ENCODE data around the gene MRPS16. TPM values are rescaled to one million over a fixed set of nuclear protein-coding genes. Genes with fewer than 3 reads are reported as not detected.
A peak's percentile ranks its signal among the peaks of the same experiment; 100 is the strongest.

The MRPS16 gene
- total RNA-seq, 1 experiment from 2014 or later, result 164 TPM

GRCh38 chr10:73246646-73247508, 5.6 kb downstream of the MRPS16 start, which contains the start of gene DNAJC9:
Gene DNAJC9 (minus strand): TSS chr10:73247255. CDS start chr10:73247189, 66 bp downstream.
- DNase-seq (ENCODE audit: low spot score), result peak; percentile 97
- Histone ChIP-seq H3K4me1 (ENCODE audit: insufficient read depth, low read length, poor library complexity, severe bottlenecking) (peaks cover 25% of the 10 kb centered on the region), H3K36me3 (ENCODE audit: insufficient read depth, low read length, poor library complexity, severe bottlenecking) (peaks cover 67% of the 10 kb centered on the region), H3K27ac (ENCODE audit: low read depth, low read length, poor library complexity, severe bottlenecking) (peak within 1 kb of the TSS; percentile 98), H3K4me3 (ENCODE audit: low read depth, low read length, poor library complexity, severe bottlenecking) (peak within 1 kb of the TSS; percentile 82), H3K27me3 (replicated peaks; ENCODE audit: insufficient read depth, low read depth, low read length, poor library complexity) (no peaks in the 10 kb centered on the region), H3K9me3 (ENCODE audit: low read depth, low read length, poor library complexity, severe bottlenecking) (no peaks in the 10 kb centered on the region)
- ChIA-PET CTCF (no interaction called here), POLR2A (ENCODE audit: low non-redundant PET) (interaction anchor here (0.6 to 0.7 kb wide), 4 partner anchors 11 to 1741 kb away, joined by 3 to 7 read pairs (median 3); no protein-coding TSS in a partner anchor)
- TF ChIP-seq EZH2 (IDR thresholded peaks at IDR 0.05; ENCODE audit: borderline replicate concordance, low read depth, low read length, poor library complexity, severe bottlenecking), result no peak
- TF ChIP-seq CTCF (conservative IDR thresholded peaks at IDR 0.05; ENCODE audit: low read depth, low read length), result no peak
- intact Hi-C loops (cut with micrococcal nuclease; ENCODE audit: unreplicated experiment), result loop anchor here (5.0 kb wide), 1 partner anchor 165 kb away; the partner anchor contains the start of gene ANXA7
- BruUV-seq (replicated peaks), result no TSS peak

- peaks cover 23% of the 10 kb centered on the region for H3K4me1 ChIP-seq (ENCODE audit: insufficient read depth, low read length, poor library complexity, severe bottlenecking)
- no peaks in the 10 kb centered on the region for H3K9me3 ChIP-seq (ENCODE audit: low read depth, low read length, poor library complexity, severe bottlenecking)
- no peaks in the 10 kb centered on the region for H3K27me3 ChIP-seq (replicated peaks; ENCODE audit: insufficient read depth, low read depth, low read length, poor library complexity)
- H3K4me3 ChIP-seq (ENCODE audit: low read depth, low read length, poor library complexity, severe bottlenecking), result peak overlapping the region; percentile 82
- intact Hi-C loops (cut with micrococcal nuclease; ENCODE audit: unreplicated experiment), result loop anchor here (5.0 kb wide), 1 partner anchor 166 kb away; the partner anchor contains the start of gene ANXA7
- ChIA-PET POLR2A (ENCODE audit: low non-redundant PET) (interaction anchor here (0.7 kb wide), 1 partner anchor 166 kb away, joined by 3 read pairs; no protein-coding TSS in a partner anchor), CTCF (no interaction called here)
- DNase-seq (ENCODE audit: low spot score), result no peak
- H3K27ac ChIP-seq (ENCODE audit: low read depth, low read length, poor library complexity, severe bottlenecking), result peak overlapping the region; percentile 98
- TF ChIP-seq CTCF (conservative IDR thresholded peaks at IDR 0.05; ENCODE audit: low read depth, low read length) (no peak), EZH2 (IDR thresholded peaks at IDR 0.05; ENCODE audit: borderline replicate concordance, low read depth, low read length, poor library complexity, severe bottlenecking) (no peak)
- TSS peak; percentile 27 for BruUV-seq (replicated peaks)
- H3K36me3 ChIP-seq (ENCODE audit: insufficient read depth, low read length, poor library complexity, severe bottlenecking), result peaks cover 73% of the 10 kb centered on the region
Measured at GRCh38 chr10:73246322-73246645, 6.2 kb downstream of the MRPS16 start.

- H3K4me1 ChIP-seq (ENCODE audit: insufficient read depth, low read length, poor library complexity, severe bottlenecking), result peaks cover 18% of the 10 kb centered on the region
- no TSS peak for BruUV-seq (replicated peaks)
- intact Hi-C loops (cut with micrococcal nuclease; ENCODE audit: unreplicated experiment), result loop anchor here (5.0 kb wide), 1 partner anchor 167 kb away; the partner anchor contains the start of gene ANXA7
- H3K9me3 ChIP-seq (ENCODE audit: low read depth, low read length, poor library complexity, severe bottlenecking), result no peaks in the 10 kb centered on the region
- peak overlapping the region; percentile 82 for H3K4me3 ChIP-seq (ENCODE audit: low read depth, low read length, poor library complexity, severe bottlenecking)
- peak overlapping the region; percentile 98 for H3K27ac ChIP-seq (ENCODE audit: low read depth, low read length, poor library complexity, severe bottlenecking)
- DNase-seq (ENCODE audit: low spot score), result peak; percentile 23
- H3K27me3 ChIP-seq (replicated peaks; ENCODE audit: insufficient read depth, low read depth, low read length, poor library complexity), result no peaks in the 10 kb centered on the region
- no peak for TF ChIP-seq EZH2 (IDR thresholded peaks at IDR 0.05; ENCODE audit: borderline replicate concordance, low read depth, low read length, poor library complexity, severe bottlenecking)
- TF ChIP-seq CTCF (conservative IDR thresholded peaks at IDR 0.05; ENCODE audit: low read depth, low read length), result no peak
- ChIA-PET POLR2A (ENCODE audit: low non-redundant PET) (interaction anchor here (0.6 kb wide), 1 partner anchor 114 kb away, joined by 15 read pairs; no protein-coding TSS in a partner anchor), CTCF (no interaction called here)
- peaks cover 74% of the 10 kb centered on the region for H3K36me3 ChIP-seq (ENCODE audit: insufficient read depth, low read length, poor library complexity, severe bottlenecking)
Measured at GRCh38 chr10:73244866-73245477, 7.5 kb downstream of the MRPS16 start.

Measured in A673 (cell line).